Measurements from ENCODE around the gene GLT8D2.

- no peak for TF ChIP-seq EZH2 (IDR thresholded peaks at IDR 0.05; ENCODE audit: low read depth, unreplicated experiment)
- no peak for TF ChIP-seq CTCF (conservative IDR thresholded peaks at IDR 0.05; ENCODE audit: low read depth in 2 of 2)
- no peak for TF ChIP-seq POLR2AphosphoS5 (IDR thresholded peaks at IDR 0.05; ENCODE audit: low read depth)
- no peak for TF ChIP-seq JUNB (IDR thresholded peaks at IDR 0.05; ENCODE audit: unreplicated experiment)
- TF ChIP-seq REST (IDR thresholded peaks at IDR 0.05; ENCODE audit: unreplicated experiment): no peak
- TF ChIP-seq STAT1 (IDR thresholded peaks at IDR 0.05; ENCODE audit: unreplicated experiment): no peak
- TF ChIP-seq EZH2phosphoT487 (IDR thresholded peaks at IDR 0.05; ENCODE audit: unreplicated experiment): no peak
- no peak for TF ChIP-seq ETS1 (IDR thresholded peaks at IDR 0.05)
- no peak for TF ChIP-seq NANOG (IDR thresholded peaks at IDR 0.05; ENCODE audit: borderline replicate concordance)
- no peak for TF ChIP-seq CREB1 (CRISPR knock-in tag; IDR thresholded peaks at IDR 0.05; ENCODE audit: low read depth)
- TF ChIP-seq ZNF331 (CRISPR knock-in tag; IDR thresholded peaks at IDR 0.05; ENCODE audit: low read depth): no peak
Observed at GRCh38 chr12:104064842-104065427, 14.9 kb upstream of the GLT8D2 start.
